ENCODE data around the gene ARHGAP15.

ARHGAP15 gene

GRCh38 chr2:143379955-143380354 is 250.7 kb downstream of the ARHGAP15 start:
- Histone ChIP-seq H3K36me3 (ENCODE audit: control insufficient read depth, low read length) (no peaks in the 10 kb centered on the region), H3K79me2 (ENCODE audit: control insufficient read depth, low read length) (no peaks in the 10 kb centered on the region), H3K27ac (ENCODE audit: low read depth, low read length) (no peak overlapping the region), H3K9me3 (ENCODE audit: control insufficient read depth, insufficient read depth, low read length) (no peaks in the 10 kb centered on the region), H4K20me1 (ENCODE audit: control insufficient read depth, insufficient read depth, low read depth, low read length) (no peaks in the 10 kb centered on the region), H3K27me3 (ENCODE audit: control insufficient read depth, low read length) (no peaks in the 10 kb centered on the region), H3K4me1 (ENCODE audit: control insufficient read depth, low read length) (no peaks in the 10 kb centered on the region), H3K4me3 (ENCODE audit: low read length) (no peak overlapping the region), H3F3A (ENCODE audit: control insufficient read depth, insufficient read depth) (no peaks in the 10 kb centered on the region), H3K4me2 (ENCODE audit: low read length) (no peak overlapping the region), H3K9me2 (replicated peaks; ENCODE audit: control insufficient read depth, low read length) (no peaks in the 10 kb centered on the region)
- no peak for TF ChIP-seq EZH2phosphoT487 (IDR thresholded peaks at IDR 0.05; ENCODE audit: borderline replicate concordance, low read length)
- TF ChIP-seq, protein P1, sequence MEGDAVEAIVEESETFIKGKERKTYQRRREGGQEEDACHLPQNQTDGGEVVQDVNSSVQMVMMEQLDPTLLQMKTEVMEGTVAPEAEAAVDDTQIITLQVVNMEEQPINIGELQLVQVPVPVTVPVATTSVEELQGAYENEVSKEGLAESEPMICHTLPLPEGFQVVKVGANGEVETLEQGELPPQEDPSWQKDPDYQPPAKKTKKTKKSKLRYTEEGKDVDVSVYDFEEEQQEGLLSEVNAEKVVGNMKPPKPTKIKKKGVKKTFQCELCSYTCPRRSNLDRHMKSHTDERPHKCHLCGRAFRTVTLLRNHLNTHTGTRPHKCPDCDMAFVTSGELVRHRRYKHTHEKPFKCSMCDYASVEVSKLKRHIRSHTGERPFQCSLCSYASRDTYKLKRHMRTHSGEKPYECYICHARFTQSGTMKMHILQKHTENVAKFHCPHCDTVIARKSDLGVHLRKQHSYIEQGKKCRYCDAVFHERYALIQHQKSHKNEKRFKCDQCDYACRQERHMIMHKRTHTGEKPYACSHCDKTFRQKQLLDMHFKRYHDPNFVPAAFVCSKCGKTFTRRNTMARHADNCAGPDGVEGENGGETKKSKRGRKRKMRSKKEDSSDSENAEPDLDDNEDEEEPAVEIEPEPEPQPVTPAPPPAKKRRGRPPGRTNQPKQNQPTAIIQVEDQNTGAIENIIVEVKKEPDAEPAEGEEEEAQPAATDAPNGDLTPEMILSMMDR (IDR thresholded peaks at IDR 0.05; ENCODE audit: low read depth, low read length, poor library complexity, severe bottlenecking) = no peak

DNA sequence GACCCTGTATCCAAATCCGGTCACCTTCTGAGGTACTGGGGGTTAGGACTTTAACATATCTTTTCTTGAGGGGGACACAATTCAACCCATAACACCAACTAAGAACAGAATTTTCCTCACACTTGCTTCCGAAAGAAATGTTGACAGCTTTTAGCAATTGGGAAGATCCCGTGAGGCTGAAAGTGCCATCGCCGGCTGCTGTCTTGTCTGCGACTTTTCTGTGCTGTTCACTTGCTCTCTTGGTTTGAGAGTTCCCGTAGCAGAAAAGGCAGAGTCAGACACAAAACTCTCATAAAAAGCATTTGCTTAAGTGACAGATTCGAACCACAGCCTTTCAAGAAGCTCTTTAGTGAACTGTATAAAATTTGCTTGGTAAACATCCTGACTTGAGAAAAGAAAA is 253.4 kb downstream of the ARHGAP15 start:
- H4K20me1 ChIP-seq (ENCODE audit: control insufficient read depth, insufficient read depth, low read depth, low read length) = no peaks in the 10 kb centered on the region
- no peak overlapping the region for H3K4me3 ChIP-seq (ENCODE audit: low read length)
- no peaks in the 10 kb centered on the region for H3K36me3 ChIP-seq (ENCODE audit: control insufficient read depth, low read length)
- H3K79me2 ChIP-seq (ENCODE audit: control insufficient read depth, low read length) = no peaks in the 10 kb centered on the region
- no peaks in the 10 kb centered on the region for H3K4me1 ChIP-seq (ENCODE audit: control insufficient read depth, low read length)
- H3K4me2 ChIP-seq (ENCODE audit: low read length) = no peak overlapping the region
- no peaks in the 10 kb centered on the region for H3F3A ChIP-seq (ENCODE audit: control insufficient read depth, insufficient read depth)
- no peaks in the 10 kb centered on the region for H3K9me3 ChIP-seq (ENCODE audit: control insufficient read depth, insufficient read depth, low read length)
- H3K27me3 ChIP-seq (ENCODE audit: control insufficient read depth, low read length) = no peaks in the 10 kb centered on the region
- no peaks in the 10 kb centered on the region for H3K9me2 ChIP-seq (replicated peaks; ENCODE audit: control insufficient read depth, low read length)
- no peak for TF ChIP-seq EZH2phosphoT487 (IDR thresholded peaks at IDR 0.05; ENCODE audit: borderline replicate concordance, low read length)
- TF ChIP-seq, protein P1 (IDR thresholded peaks at IDR 0.05; ENCODE audit: low read depth, low read length, poor library complexity, severe bottlenecking) = no peak
- no peak overlapping the region for H3K27ac ChIP-seq (ENCODE audit: low read depth, low read length)

DNA sequence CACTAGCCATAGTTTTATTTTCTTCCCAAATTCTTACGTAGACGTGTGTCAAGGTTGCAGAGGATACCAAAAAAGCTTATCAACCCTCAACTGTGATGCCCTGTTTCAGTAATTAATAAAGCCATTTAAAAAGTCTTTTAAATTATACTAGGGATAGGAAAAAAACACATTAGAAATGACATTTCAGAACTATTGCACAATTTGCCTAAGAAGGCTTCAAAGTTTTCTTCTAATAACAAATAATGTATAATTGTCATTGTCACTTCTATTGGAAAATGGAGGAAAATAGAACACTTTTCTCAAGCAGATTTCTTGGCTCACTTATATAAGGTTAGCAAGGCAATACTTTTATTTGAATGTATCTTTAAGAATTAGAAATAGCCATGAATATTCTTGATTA is 253.8 kb downstream of the ARHGAP15 start:
- no peaks in the 10 kb centered on the region for H4K20me1 ChIP-seq (ENCODE audit: control insufficient read depth, insufficient read depth, low read depth, low read length)
- H3K4me3 ChIP-seq (ENCODE audit: low read length) = no peak overlapping the region
- no peaks in the 10 kb centered on the region for H3K27me3 ChIP-seq (ENCODE audit: control insufficient read depth, low read length)
- H3K27ac ChIP-seq (ENCODE audit: low read depth, low read length) = no peak overlapping the region
- no peaks in the 10 kb centered on the region for H3K79me2 ChIP-seq (ENCODE audit: control insufficient read depth, low read length)
- no peaks in the 10 kb centered on the region for H3K4me1 ChIP-seq (ENCODE audit: control insufficient read depth, low read length)
- TF ChIP-seq, protein P1 (IDR thresholded peaks at IDR 0.05; ENCODE audit: low read depth, low read length, poor library complexity, severe bottlenecking) = no peak
- TF ChIP-seq EZH2phosphoT487 (IDR thresholded peaks at IDR 0.05; ENCODE audit: borderline replicate concordance, low read length) = no peak
- H3K36me3 ChIP-seq (ENCODE audit: control insufficient read depth, low read length) = no peaks in the 10 kb centered on the region
- no peaks in the 10 kb centered on the region for H3K9me2 ChIP-seq (replicated peaks; ENCODE audit: control insufficient read depth, low read length)
- no peak overlapping the region for H3K4me2 ChIP-seq (ENCODE audit: low read length)
- no peaks in the 10 kb centered on the region for H3K9me3 ChIP-seq (ENCODE audit: control insufficient read depth, insufficient read depth, low read length)
- H3F3A ChIP-seq (ENCODE audit: control insufficient read depth, insufficient read depth) = no peaks in the 10 kb centered on the region

- no peaks in the 10 kb centered on the region for H3K9me2 ChIP-seq (replicated peaks; ENCODE audit: control insufficient read depth, low read length)
- no peaks in the 10 kb centered on the region for H3K27me3 ChIP-seq (ENCODE audit: control insufficient read depth, low read length)
- H3K9me3 ChIP-seq (ENCODE audit: control insufficient read depth, insufficient read depth, low read length) = no peaks in the 10 kb centered on the region
- H3F3A ChIP-seq (ENCODE audit: control insufficient read depth, insufficient read depth) = no peaks in the 10 kb centered on the region
- no peaks in the 10 kb centered on the region for H3K79me2 ChIP-seq (ENCODE audit: control insufficient read depth, low read length)
- no peak overlapping the region for H3K4me2 ChIP-seq (ENCODE audit: low read length)
- no peak overlapping the region for H3K27ac ChIP-seq (ENCODE audit: low read depth, low read length)
- H3K4me1 ChIP-seq (ENCODE audit: control insufficient read depth, low read length) = no peaks in the 10 kb centered on the region
- TF ChIP-seq, protein P1 (IDR thresholded peaks at IDR 0.05; ENCODE audit: low read depth, low read length, poor library complexity, severe bottlenecking) = no peak
- TF ChIP-seq EZH2phosphoT487 (IDR thresholded peaks at IDR 0.05; ENCODE audit: borderline replicate concordance, low read length) = no peak
- no peak overlapping the region for H3K4me3 ChIP-seq (ENCODE audit: low read length)
- H4K20me1 ChIP-seq (ENCODE audit: control insufficient read depth, insufficient read depth, low read depth, low read length) = no peaks in the 10 kb centered on the region
- no peaks in the 10 kb centered on the region for H3K36me3 ChIP-seq (ENCODE audit: control insufficient read depth, low read length)
Observed at GRCh38 chr2:143384111-143384510, 254.9 kb downstream of the ARHGAP15 start.
